Urinary bladder (tissue), 4 donors: ENCODE data around the gene VIPAS39. TPM values are rescaled to one million over a fixed set of nuclear protein-coding genes. Genes with fewer than 3 reads are reported as not detected.

ENCODE experiments used
- DNase-seq: peaks from one replicate; pipeline ENCODE4 v3.0.0-alpha.2; 2015; ENCODE audit errors: extremely low spot score
- H3K27ac ChIP-seq: one replicate; pipeline ENCODE4 v1.5.1; 2013; ENCODE audit warnings: low read depth, mild to moderate bottlenecking, moderate library complexity
- H3K36me3 ChIP-seq: one replicate; pipeline ENCODE4 v1.6.1; 2013; ENCODE audit warnings: mild to moderate bottlenecking, moderate library complexity; ENCODE audit not compliant: insufficient read depth
- H3K4me1 ChIP-seq: one replicate; pipeline ENCODE4 v1.6.1; 2013; ENCODE audit warnings: mild to moderate bottlenecking, moderate library complexity; ENCODE audit not compliant: insufficient read depth
- H3K4me3 ChIP-seq: one replicate; pipeline ENCODE4 v1.5.1; 2013; ENCODE audit warnings: low read depth, low read length
- WGBS: extraction: QIAGEN DNeasy Blood & Tissue Kit; methylation state at CpG from one replicate; pipeline ENCODE4 v1.1.7; 2013; 5-methylcytosine and 5-hydroxymethylcytosine counted together
- polyA plus RNA-seq: library from polyadenylated mRNA; stranded (reverse); fragments of 200-250 nt; gene quantifications from one replicate; pipeline ENCODE4 v1.2.3, GENCODE V29; 2013
- small RNA-seq: library from RNA; depleted of rRNA; stranded (forward); fragments of <200 nt; gene quantifications from one replicate; pipeline ENCODE3, GENCODE V24; 2014
- total RNA-seq: library from RNA; depleted of rRNA; stranded (reverse); fragments of >200 nt; gene quantifications from one replicate; pipeline ENCODE4 v1.2.3, GENCODE V29; 2014
- donor health status: healthy with polysubstance abuse.
- donor health status: healthy.

The VIPAS39 gene
- total and polyA plus RNA-seq, 2 donors: 19.5 to 21.5 TPM

GRCh38 chr14:77407158-77407557 is 50.2 kb downstream of the VIPAS39 start:
- no peaks in the 10 kb centered on the region for H3K36me3 ChIP-seq
- no peak for DNase-seq
- H3K4me3 ChIP-seq: no peak overlapping the region
- H3K27ac ChIP-seq: no peak overlapping the region
- H3K4me1 ChIP-seq: no peaks in the 10 kb centered on the region
- 82% methylated on average over 2 of the region's 2 CpGs for WGBS

- DNase-seq: no peak
- 24% methylated on average over 6 of the region's 6 CpGs for WGBS
- H3K4me3 ChIP-seq: no peak overlapping the region
- H3K36me3 ChIP-seq: no peaks in the 10 kb centered on the region
- no peaks in the 10 kb centered on the region for H3K4me1 ChIP-seq
- no peak overlapping the region for H3K27ac ChIP-seq
These were observed 50.7 kb downstream of the VIPAS39 start for GRCh38 chr14:77406718-77407117.

GRCh38 chr14:77406086-77406485 is 51.3 kb downstream of the VIPAS39 start:
- Histone ChIP-seq H3K4me1 (no peaks in the 10 kb centered on the region), H3K36me3 (no peaks in the 10 kb centered on the region), H3K4me3 (no peak overlapping the region), H3K27ac (no peak overlapping the region)
- WGBS: 61% methylated on average over 3 of the region's 3 CpGs
- DNase-seq: no peak

- Histone ChIP-seq H3K4me1 (no peaks in the 10 kb centered on the region), H3K27ac (no peak overlapping the region), H3K4me3 (no peak overlapping the region), H3K36me3 (no peaks in the 10 kb centered on the region)
- WGBS: 85% methylated on average over 3 of the region's 3 CpGs
- no peak for DNase-seq
These were observed 53.6 kb downstream of the VIPAS39 start for GRCh38 chr14:77403768-77404167.

GRCh38 chr14:77400216-77400615 is 57.2 kb downstream of the VIPAS39 start:
- Histone ChIP-seq H3K4me1 (no peaks in the 10 kb centered on the region), H3K36me3 (no peaks in the 10 kb centered on the region), H3K4me3 (no peak overlapping the region), H3K27ac (no peak overlapping the region)
- DNase-seq: no peak
- WGBS: 83% methylated on average over 6 of the region's 6 CpGs

GRCh38 chr14:77390188-77390587 is 67.2 kb downstream of the VIPAS39 start:
- WGBS: 95% methylated on average over 4 of the region's 4 CpGs
- H3K36me3 ChIP-seq: no peaks in the 10 kb centered on the region
- H3K27ac ChIP-seq: no peak overlapping the region
- no peak overlapping the region for H3K4me3 ChIP-seq
- no peak for DNase-seq
- H3K4me1 ChIP-seq: no peaks in the 10 kb centered on the region

- no peak overlapping the region for H3K4me3 ChIP-seq
- WGBS: 92% methylated on average over 6 of the region's 6 CpGs
- H3K27ac ChIP-seq: no peak overlapping the region
- no peak for DNase-seq
- H3K4me1 ChIP-seq: no peaks in the 10 kb centered on the region
- H3K36me3 ChIP-seq: peaks cover 1% of the 10 kb centered on the region
These were observed 78.7 kb downstream of the VIPAS39 start for GRCh38 chr14:77378701-77379100.

GRCh38 chr14:77377502-77377844 is 79.9 kb downstream of the VIPAS39 start:
- H3K36me3 ChIP-seq: peaks cover 1% of the 10 kb centered on the region
- H3K4me1 ChIP-seq: no peaks in the 10 kb centered on the region
- no peak overlapping the region for H3K27ac ChIP-seq
- DNase-seq: no peak
- peak overlapping the region; percentile 78 for H3K4me3 ChIP-seq
- 12% methylated on average over 10 of the region's 10 CpGs for WGBS

- Histone ChIP-seq H3K36me3 (peaks cover 1% of the 10 kb centered on the region), H3K4me3 (peak within 1 kb of the TSS; percentile 78), H3K4me1 (no peaks in the 10 kb centered on the region), H3K27ac (peak within 1 kb of the TSS; percentile 86)
- DNase-seq: peak; percentile 80
- under 1% methylated on average over 69 of the region's 69 CpGs for WGBS
These were observed 80.5 kb downstream of the VIPAS39 start, which contains the start of the genes SAMD15 and TMED8 for GRCh38 chr14:77376771-77377501. SAMD15 (plus strand) TSS chr14:77377379; CDS start chr14:77377419, 40 bp downstream. TMED8 (minus strand) TSS chr14:77377094; CDS start chr14:77377053, 41 bp downstream.

Small RNA genes lying within 50 kb of the gene (small RNA-seq; reads per million reads assigned to genes)
- not detected for gene RF00404

Other genes with a start within 250 kb of the VIPAS39 start
- gene NGB, start 186.4 kb downstream of the VIPAS39 start, total RNA-seq: not detected
- gene NGB, start 186.4 kb downstream of the VIPAS39 start, polyA plus RNA-seq: not detected
- 16.7 TPM for gene POMT2, start 136.7 kb downstream of the VIPAS39 start, total RNA-seq
- 10.5 TPM for gene POMT2, start 136.7 kb downstream of the VIPAS39 start, polyA plus RNA-seq
- gene GSTZ1, start 136.6 kb downstream of the VIPAS39 start, total RNA-seq: 11.4 TPM
- gene GSTZ1, start 136.6 kb downstream of the VIPAS39 start, polyA plus RNA-seq: 17.8 TPM
- 12.3 TPM for gene TMED8, start 80.5 kb downstream of the VIPAS39 start, total RNA-seq
- 6.3 TPM for gene TMED8, start 80.5 kb downstream of the VIPAS39 start, polyA plus RNA-seq
- gene SAMD15, start 80.2 kb downstream of the VIPAS39 start, total RNA-seq: 1.3 TPM
- gene SAMD15, start 80.2 kb downstream of the VIPAS39 start, polyA plus RNA-seq: 0.44 TPM
- 0.69 TPM for gene NOXRED1, start 34.1 kb downstream of the VIPAS39 start, total RNA-seq
- 0.14 TPM for gene NOXRED1, start 34.1 kb downstream of the VIPAS39 start, polyA plus RNA-seq
- 66.2 TPM for gene AHSA1, start 492 bp upstream of the VIPAS39 start, total RNA-seq
- 126 TPM for gene AHSA1, start 492 bp upstream of the VIPAS39 start, polyA plus RNA-seq
- not detected for gene ISM2, start 41.2 kb upstream of the VIPAS39 start, total RNA-seq
- gene ISM2, start 41.2 kb upstream of the VIPAS39 start, polyA plus RNA-seq: 0.51 TPM
- 55.0 TPM for gene SPTLC2, start 159.0 kb upstream of the VIPAS39 start, total RNA-seq
- gene SPTLC2, start 159.0 kb upstream of the VIPAS39 start, polyA plus RNA-seq: 12.8 TPM